KOPT-K1 (cell line): ENCODE data around the gene C1orf21.

Experiments used
- H3K27ac ChIP-seq: fragments of 200-600 bp; sonication (generic); 2 replicates; pipeline ENCODE4 v1.5.1; 2016; ENCODE audit warnings: antibody characterized with exemption, mild to moderate bottlenecking, low read depth, low read length; ENCODE audit not compliant: poor library complexity, severe bottlenecking
- H3K36me3 ChIP-seq: fragments of 200-600 bp; sonication (generic); 2 replicates; pipeline ENCODE4 v1.5.1; 2017; ENCODE audit warnings: antibody characterized with exemption, mild to moderate bottlenecking, low read length, moderate library complexity; ENCODE audit not compliant: insufficient read depth
- H3K9me3 ChIP-seq: fragments of 200-600 bp; sonication (generic); 2 replicates; pipeline ENCODE4 v1.5.1; 2017; ENCODE audit warnings: antibody characterized with exemption, low read length, mild to moderate bottlenecking; ENCODE audit not compliant: insufficient read depth, poor library complexity, severe bottlenecking

C1orf21 gene

GRCh38 chr1:184438363-184438762, 51.5 kb downstream of the C1orf21 start:
- Histone ChIP-seq H3K9me3 (no peaks in the 10 kb centered on the region), H3K27ac (no peak overlapping the region)

GRCh38 chr1:184442260-184442659, 55.4 kb downstream of the C1orf21 start:
- no peaks in the 10 kb centered on the region for H3K9me3 ChIP-seq
- H3K27ac ChIP-seq = no peak overlapping the region
- H3K36me3 ChIP-seq = no peaks in the 10 kb centered on the region

More at GRCh38 chr1:184438363-184438762, 51.5 kb downstream of the C1orf21 start:
- H3K36me3 ChIP-seq = no peaks in the 10 kb centered on the region

GRCh38 chr1:184443201-184443600, 56.4 kb downstream of the C1orf21 start:
- Histone ChIP-seq H3K27ac (no peak overlapping the region), H3K36me3 (no peaks in the 10 kb centered on the region), H3K9me3 (no peaks in the 10 kb centered on the region)

- Histone ChIP-seq H3K27ac (no peak overlapping the region), H3K9me3 (no peaks in the 10 kb centered on the region), H3K36me3 (no peaks in the 10 kb centered on the region)
Measured at GRCh38 chr1:184443624-184444023, 56.8 kb downstream of the C1orf21 start.

- Histone ChIP-seq H3K36me3 (no peaks in the 10 kb centered on the region), H3K9me3 (no peaks in the 10 kb centered on the region), H3K27ac (no peak overlapping the region)
Measured at GRCh38 chr1:184445997-184446396, 59.2 kb downstream of the C1orf21 start.

GRCh38 chr1:184447651-184448185, 60.9 kb downstream of the C1orf21 start:
- no peak overlapping the region for H3K27ac ChIP-seq
- H3K36me3 ChIP-seq = no peaks in the 10 kb centered on the region
- H3K9me3 ChIP-seq = no peaks in the 10 kb centered on the region

- Histone ChIP-seq H3K36me3 (no peaks in the 10 kb centered on the region), H3K9me3 (no peaks in the 10 kb centered on the region), H3K27ac (no peak overlapping the region)
Measured at GRCh38 chr1:184449916-184450315, 63.1 kb downstream of the C1orf21 start.

GRCh38 chr1:184455786-184456185, 69.0 kb downstream of the C1orf21 start:
- no peaks in the 10 kb centered on the region for H3K36me3 ChIP-seq
- no peaks in the 10 kb centered on the region for H3K9me3 ChIP-seq
- no peak overlapping the region for H3K27ac ChIP-seq

- Histone ChIP-seq H3K36me3 (no peaks in the 10 kb centered on the region), H3K9me3 (no peaks in the 10 kb centered on the region), H3K27ac (no peak overlapping the region)
Measured at GRCh38 chr1:184456189-184456588, 69.4 kb downstream of the C1orf21 start.

GRCh38 chr1:184457500-184457899, 70.7 kb downstream of the C1orf21 start:
- Histone ChIP-seq H3K27ac (no peak overlapping the region), H3K36me3 (no peaks in the 10 kb centered on the region), H3K9me3 (no peaks in the 10 kb centered on the region)

GRCh38 chr1:184461321-184461720, 74.5 kb downstream of the C1orf21 start:
- H3K9me3 ChIP-seq = no peaks in the 10 kb centered on the region
- no peaks in the 10 kb centered on the region for H3K36me3 ChIP-seq
- no peak overlapping the region for H3K27ac ChIP-seq

GRCh38 chr1:184462155-184462554, 75.3 kb downstream of the C1orf21 start:
- Histone ChIP-seq H3K9me3 (no peaks in the 10 kb centered on the region), H3K36me3 (no peaks in the 10 kb centered on the region), H3K27ac (no peak overlapping the region)

GRCh38 chr1:184462990-184463389, 76.2 kb downstream of the C1orf21 start:
- Histone ChIP-seq H3K9me3 (no peaks in the 10 kb centered on the region), H3K27ac (no peak overlapping the region), H3K36me3 (no peaks in the 10 kb centered on the region)

GRCh38 chr1:184463680-184464079, 76.9 kb downstream of the C1orf21 start:
- Histone ChIP-seq H3K27ac (no peak overlapping the region), H3K36me3 (no peaks in the 10 kb centered on the region), H3K9me3 (no peaks in the 10 kb centered on the region)

GRCh38 chr1:184464757-184465156, 77.9 kb downstream of the C1orf21 start:
- H3K36me3 ChIP-seq = no peaks in the 10 kb centered on the region
- H3K27ac ChIP-seq = no peak overlapping the region
- H3K9me3 ChIP-seq = no peaks in the 10 kb centered on the region

- Histone ChIP-seq H3K36me3 (no peaks in the 10 kb centered on the region), H3K27ac (no peak overlapping the region), H3K9me3 (no peaks in the 10 kb centered on the region)
Measured at GRCh38 chr1:184465489-184466146, 78.8 kb downstream of the C1orf21 start.
